ENCODE results near the gene DEPDC5. TPM values are rescaled to one million over a fixed set of nuclear protein-coding genes. Genes with fewer than 3 reads are reported as not detected.

Gene DEPDC5
- total and polyA plus RNA-seq, 4 experiments from 2014 or later: 3.9 to 54.4 (median 32.0) TPM

GRCh38 chr22:31940506-31940905, 186.7 kb downstream of the DEPDC5 start:
- no peaks in the 10 kb centered on the region for H3K27me3 ChIP-seq (ENCODE audit: insufficient read depth, low read length)
- H3K4me3 Mint-ChIP-seq: no peak overlapping the region
- no peaks in the 10 kb centered on the region for H3K9me3 Mint-ChIP-seq
- CTCF ChIA-PET (ENCODE audit: partially characterized antibody): no interaction called here
- no peak overlapping the region for H3K4me3 ChIP-seq (ENCODE audit: low read length in 2 of 2)
- H3K9me3 ChIP-seq (ENCODE audit: control insufficient read depth in 1 of 2, low read length in 2 of 2): no peaks in the 10 kb centered on the region
- no peaks in the 10 kb centered on the region for H3K27me3 Mint-ChIP-seq
- H3K27ac ChIP-seq (ENCODE audit: low read depth, low read length): no peak overlapping the region
- no peak for DNase-seq
- no peaks in the 10 kb centered on the region for H3K36me3 ChIP-seq (ENCODE audit: insufficient read depth, low read length)
- peaks cover 0 to 2% of the 10 kb centered on the region in 2 donors for H3K36me3 Mint-ChIP-seq
- H3K4me1 ChIP-seq (ENCODE audit: insufficient read depth, low read length): peaks cover 12% of the 10 kb centered on the region
- intact Hi-C loops (cut with micrococcal nuclease): loop anchor here (10.0 kb wide), 1 partner anchor 446 kb away; the partner anchor contains the start of gene SFI1
- POLR2A ChIA-PET (ENCODE audit: partially characterized antibody): no interaction called here
- peaks cover 3 to 14% (median 8%) of the 10 kb centered on the region in 4 donors for H3K4me1 Mint-ChIP-seq
- H3K27ac Mint-ChIP-seq: peak overlapping the region in 1 of 7 donors; percentile 41

DNA sequence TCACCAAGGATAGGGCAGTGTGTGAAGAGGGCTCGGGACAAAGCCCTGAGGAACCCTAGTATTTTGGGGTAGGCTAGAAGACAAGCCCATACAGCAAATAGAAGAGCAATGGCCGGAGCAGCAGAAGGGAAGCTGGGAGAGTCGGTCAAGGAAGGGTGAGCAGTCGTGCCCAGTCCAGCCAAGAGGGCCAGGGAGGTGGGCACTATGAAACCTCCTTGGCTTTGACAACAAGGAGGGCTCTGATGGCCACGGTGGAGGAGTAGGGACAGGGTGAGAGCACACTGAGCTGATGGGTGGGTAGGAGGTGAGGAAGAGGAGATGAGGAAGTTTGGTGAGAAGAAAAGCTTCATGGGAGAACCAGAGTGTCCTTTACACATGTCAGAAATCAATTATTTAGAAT, 188.3 kb downstream of the DEPDC5 start:
- ChIA-PET POLR2A (ENCODE audit: partially characterized antibody) (interaction anchor here (7.9 kb wide), 1 partner anchor 15 kb away, joined by 87 read pairs; no protein-coding TSS in a partner anchor), CTCF (ENCODE audit: partially characterized antibody) (interaction anchor here (1.3 to 2.5 kb wide), 2 partner anchors 28 to 30 kb away, joined by 3 to 11 read pairs; no protein-coding TSS in a partner anchor)
- H3K27me3 Mint-ChIP-seq: no peaks in the 10 kb centered on the region

GRCh38 chr22:31943206-31943977, 189.6 kb downstream of the DEPDC5 start:
- H3K36me3 ChIP-seq (ENCODE audit: insufficient read depth, low read length): peaks cover 8% of the 10 kb centered on the region
- H3K27ac Mint-ChIP-seq: peak overlapping the region in 6 of 7 donors; percentile 94 to 98 (median 96)
- DNase-seq: no peak
- POLR2A ChIA-PET (ENCODE audit: partially characterized antibody): interaction anchor here (0.8 to 7.9 kb wide), 2 partner anchors 13 to 858 kb away, joined by 3 to 87 read pairs; no protein-coding TSS in a partner anchor
- peak overlapping the region; percentile 91 to 97 (median 94) for H3K4me3 Mint-ChIP-seq
- H3K36me3 Mint-ChIP-seq: peaks cover 9 to 12% of the 10 kb centered on the region in 2 donors
- peak overlapping the region; percentile 77 for H3K27ac ChIP-seq (ENCODE audit: low read depth, low read length)
- peaks cover 33% of the 10 kb centered on the region for H3K4me1 ChIP-seq (ENCODE audit: insufficient read depth, low read length)
- no peaks in the 10 kb centered on the region for H3K27me3 ChIP-seq (ENCODE audit: insufficient read depth, low read length)
- peaks cover 10 to 25% (median 17%) of the 10 kb centered on the region in 4 donors for H3K4me1 Mint-ChIP-seq
- no peaks in the 10 kb centered on the region for H3K9me3 ChIP-seq (ENCODE audit: control insufficient read depth in 1 of 2, low read length in 2 of 2)
- CTCF ChIA-PET (ENCODE audit: partially characterized antibody): interaction anchor here (0.9 to 2.5 kb wide), 2 partner anchors 27 to 278 kb away, joined by 3 to 11 read pairs; no protein-coding TSS in a partner anchor
- intact Hi-C loops (cut with micrococcal nuclease): loop anchor here (10.0 kb wide), 1 partner anchor 449 kb away; the partner anchor contains the start of gene SFI1
- H3K27me3 Mint-ChIP-seq: no peaks in the 10 kb centered on the region
- H3K9me3 Mint-ChIP-seq: no peaks in the 10 kb centered on the region
- H3K4me3 ChIP-seq (ENCODE audit: low read length in 2 of 2): peak overlapping the region in 1 of 2 donors; percentile 67

More for the DNA sequence above, 188.3 kb downstream of the DEPDC5 start:
- Histone ChIP-seq H3K36me3 (ENCODE audit: insufficient read depth, low read length) (no peaks in the 10 kb centered on the region), H3K4me1 (ENCODE audit: insufficient read depth, low read length) (peaks cover 27% of the 10 kb centered on the region), H3K27me3 (ENCODE audit: insufficient read depth, low read length) (no peaks in the 10 kb centered on the region), H3K27ac (ENCODE audit: low read depth, low read length) (no peak overlapping the region), H3K9me3 (ENCODE audit: control insufficient read depth in 1 of 2, low read length in 2 of 2) (no peaks in the 10 kb centered on the region), H3K4me3 (ENCODE audit: low read length in 2 of 2) (no peak overlapping the region)
- intact Hi-C loops (cut with micrococcal nuclease): loop anchor here (10.0 kb wide), 1 partner anchor 447 kb away; the partner anchor contains the start of gene SFI1
- DNase-seq: no peak
- Mint-ChIP-seq H3K9me3 (no peaks in the 10 kb centered on the region), H3K4me1 (peaks cover 5 to 17% (median 11%) of the 10 kb centered on the region in 4 donors), H3K27ac (peak overlapping the region in 6 of 7 donors; percentile 5 to 89 (median 56)), H3K4me3 (peak overlapping the region in 7 of 8 donors; percentile 14 to 70 (median 55)), H3K36me3 (peaks cover 0 to 2% of the 10 kb centered on the region in 2 donors)

DNA sequence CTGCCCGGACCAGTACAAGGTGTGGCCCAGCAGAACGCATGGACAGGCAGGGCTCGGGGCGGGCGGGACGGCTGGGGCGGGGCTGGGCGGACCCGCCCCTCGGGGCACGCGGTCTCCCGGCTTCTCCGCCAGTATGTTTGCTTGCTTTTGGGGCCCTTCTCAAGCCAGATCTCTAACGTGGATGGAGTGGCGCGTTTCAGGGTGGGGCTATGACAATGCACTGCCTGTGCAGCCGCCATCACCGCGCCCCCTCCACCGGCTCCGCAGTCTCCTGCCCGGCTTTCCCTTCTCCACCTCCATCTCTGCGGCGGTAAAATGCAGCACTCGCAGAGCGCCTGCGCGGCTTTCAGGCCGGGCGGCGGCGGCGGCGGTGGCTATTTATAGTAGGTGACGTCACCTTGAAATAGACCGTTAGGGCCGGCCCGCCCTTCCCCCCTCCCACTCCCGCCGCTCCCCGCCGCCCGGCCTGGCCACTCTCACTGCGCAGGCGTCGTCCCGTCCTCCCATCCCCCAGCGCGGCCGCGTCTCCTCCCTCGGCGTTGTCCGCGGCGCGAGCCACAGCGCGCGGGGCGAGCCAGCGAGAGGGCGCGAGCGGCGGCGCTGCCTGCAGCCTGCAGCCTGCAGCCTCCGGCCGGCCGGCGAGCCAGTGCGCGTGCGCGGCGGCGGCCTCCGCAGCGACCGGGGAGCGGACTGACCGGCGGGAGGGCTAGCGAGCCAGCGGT, 190.3 kb downstream of the DEPDC5 start, which contains the start of gene YWHAH:
YWHAH (plus strand) TSS at position 558 of the 722 bp plus-strand sequence. CDS start 199 bp downstream, outside the sequence.
- peaks cover 10 to 25% (median 17%) of the 10 kb centered on the region in 4 donors for H3K4me1 Mint-ChIP-seq
- H3K9me3 ChIP-seq (ENCODE audit: control insufficient read depth in 1 of 2, low read length in 2 of 2): no peaks in the 10 kb centered on the region
- H3K9me3 Mint-ChIP-seq: no peaks in the 10 kb centered on the region
- peak; percentile 86 to 89 (median 86) for DNase-seq
- peaks cover 13% of the 10 kb centered on the region for H3K36me3 ChIP-seq (ENCODE audit: insufficient read depth, low read length)
- no peaks in the 10 kb centered on the region for H3K27me3 Mint-ChIP-seq
- ChIA-PET CTCF (ENCODE audit: partially characterized antibody) (interaction anchor here (0.9 to 6.5 kb wide), 2 partner anchors 12 to 279 kb away, joined by 3 to 46 read pairs; no protein-coding TSS in a partner anchor), POLR2A (ENCODE audit: partially characterized antibody) (interaction anchor here (0.8 to 7.9 kb wide), 5 partner anchors 8 to 859 kb away, joined by 3 to 87 read pairs (median 14); partner anchors contain the start of genes DEPDC5 and PISD)
- intact Hi-C loops (cut with micrococcal nuclease): loop anchor here (1.0 to 10.0 kb wide), 3 partner anchors 194 to 449 kb away; partner anchors contain the start of genes PISD, PRR14L and SFI1
- H3K27ac Mint-ChIP-seq: peak within 1 kb of the TSS in 6 of 7 donors; percentile 94 to 98 (median 96)
- H3K36me3 Mint-ChIP-seq: peaks cover 9 to 16% of the 10 kb centered on the region in 2 donors
- peak within 1 kb of the TSS; percentile 55 to 67 for H3K4me3 ChIP-seq (ENCODE audit: low read length in 2 of 2)
- H3K4me3 Mint-ChIP-seq: peak within 1 kb of the TSS; percentile 91 to 97 (median 94)
- peaks cover 33% of the 10 kb centered on the region for H3K4me1 ChIP-seq (ENCODE audit: insufficient read depth, low read length)
- H3K27ac ChIP-seq (ENCODE audit: low read depth, low read length): peak within 1 kb of the TSS; percentile 77
- no peaks in the 10 kb centered on the region for H3K27me3 ChIP-seq (ENCODE audit: insufficient read depth, low read length)

GRCh38 chr22:31944700-31945442, 191.1 kb downstream of the DEPDC5 start:
- peak overlapping the region in 2 of 7 donors; percentile 10 to 62 for H3K27ac Mint-ChIP-seq
- CTCF ChIA-PET (ENCODE audit: partially characterized antibody): interaction anchor here (1.1 to 6.5 kb wide), 4 partner anchors 12 to 278 kb away, joined by 3 to 65 read pairs (median 33); no protein-coding TSS in a partner anchor
- peak overlapping the region; percentile 77 for H3K27ac ChIP-seq (ENCODE audit: low read depth, low read length)
- peak overlapping the region; percentile 13 to 94 (median 61) for H3K4me3 Mint-ChIP-seq
- H3K36me3 Mint-ChIP-seq: peaks cover 9 to 19% of the 10 kb centered on the region in 2 donors
- H3K4me1 ChIP-seq (ENCODE audit: insufficient read depth, low read length): peaks cover 37% of the 10 kb centered on the region
- intact Hi-C loops (cut with micrococcal nuclease): loop anchor here (1.0 to 10.0 kb wide), 4 partner anchors 108 to 450 kb away; partner anchors contain the start of genes PISD, PRR14L and SFI1
- DNase-seq: peak in 3 of 5 donors; percentile 39 to 60 (median 55)
- H3K27me3 Mint-ChIP-seq: no peaks in the 10 kb centered on the region
- peaks cover 10 to 25% (median 17%) of the 10 kb centered on the region in 4 donors for H3K4me1 Mint-ChIP-seq
- H3K4me3 ChIP-seq (ENCODE audit: low read length in 2 of 2): peak overlapping the region; percentile 55 to 67
- no peaks in the 10 kb centered on the region for H3K27me3 ChIP-seq (ENCODE audit: insufficient read depth, low read length)
- H3K9me3 ChIP-seq (ENCODE audit: control insufficient read depth in 1 of 2, low read length in 2 of 2): no peaks in the 10 kb centered on the region
- peaks cover 13% of the 10 kb centered on the region for H3K36me3 ChIP-seq (ENCODE audit: insufficient read depth, low read length)
- H3K9me3 Mint-ChIP-seq: no peaks in the 10 kb centered on the region
- POLR2A ChIA-PET (ENCODE audit: partially characterized antibody): interaction anchor here (1.0 to 7.9 kb wide), 7 partner anchors 8 to 283 kb away, joined by 4 to 87 read pairs (median 10); partner anchors contain the start of genes DEPDC5 and PISD

- peak overlapping the region; percentile 55 to 67 for H3K4me3 ChIP-seq (ENCODE audit: low read length in 2 of 2)
- peaks cover 11 to 25% (median 19%) of the 10 kb centered on the region in 4 donors for H3K4me1 Mint-ChIP-seq
- H3K4me1 ChIP-seq (ENCODE audit: insufficient read depth, low read length): peaks cover 41% of the 10 kb centered on the region
- POLR2A ChIA-PET (ENCODE audit: partially characterized antibody): interaction anchor here (1.4 to 7.9 kb wide), 6 partner anchors 11 to 283 kb away, joined by 5 to 87 read pairs (median 12); partner anchors contain the start of genes DEPDC5 and PISD
- DNase-seq: peak in 1 of 5 donors; percentile 22
- CTCF ChIA-PET (ENCODE audit: partially characterized antibody): interaction anchor here (1.1 to 6.5 kb wide), 5 partner anchors 8 to 279 kb away, joined by 3 to 65 read pairs (median 20); no protein-coding TSS in a partner anchor
- H3K9me3 ChIP-seq (ENCODE audit: control insufficient read depth in 1 of 2, low read length in 2 of 2): no peaks in the 10 kb centered on the region
- H3K36me3 ChIP-seq (ENCODE audit: insufficient read depth, low read length): peaks cover 13% of the 10 kb centered on the region
- intact Hi-C loops (cut with micrococcal nuclease): loop anchor here (5.0 to 10.0 kb wide), 2 partner anchors 108 to 451 kb away; partner anchors contain the start of gene SFI1
- H3K4me3 Mint-ChIP-seq: no peak overlapping the region
- H3K9me3 Mint-ChIP-seq: no peaks in the 10 kb centered on the region
- H3K27me3 Mint-ChIP-seq: no peaks in the 10 kb centered on the region
- H3K27ac ChIP-seq (ENCODE audit: low read depth, low read length): peak overlapping the region; percentile 77
- H3K27ac Mint-ChIP-seq: no peak overlapping the region
- peaks cover 12 to 20% of the 10 kb centered on the region in 2 donors for H3K36me3 Mint-ChIP-seq
- no peaks in the 10 kb centered on the region for H3K27me3 ChIP-seq (ENCODE audit: insufficient read depth, low read length)
Observed at GRCh38 chr22:31945443-31945855, 191.6 kb downstream of the DEPDC5 start.
